ENCODE results near the gene FLNC.

Gene FLNC, protein sequence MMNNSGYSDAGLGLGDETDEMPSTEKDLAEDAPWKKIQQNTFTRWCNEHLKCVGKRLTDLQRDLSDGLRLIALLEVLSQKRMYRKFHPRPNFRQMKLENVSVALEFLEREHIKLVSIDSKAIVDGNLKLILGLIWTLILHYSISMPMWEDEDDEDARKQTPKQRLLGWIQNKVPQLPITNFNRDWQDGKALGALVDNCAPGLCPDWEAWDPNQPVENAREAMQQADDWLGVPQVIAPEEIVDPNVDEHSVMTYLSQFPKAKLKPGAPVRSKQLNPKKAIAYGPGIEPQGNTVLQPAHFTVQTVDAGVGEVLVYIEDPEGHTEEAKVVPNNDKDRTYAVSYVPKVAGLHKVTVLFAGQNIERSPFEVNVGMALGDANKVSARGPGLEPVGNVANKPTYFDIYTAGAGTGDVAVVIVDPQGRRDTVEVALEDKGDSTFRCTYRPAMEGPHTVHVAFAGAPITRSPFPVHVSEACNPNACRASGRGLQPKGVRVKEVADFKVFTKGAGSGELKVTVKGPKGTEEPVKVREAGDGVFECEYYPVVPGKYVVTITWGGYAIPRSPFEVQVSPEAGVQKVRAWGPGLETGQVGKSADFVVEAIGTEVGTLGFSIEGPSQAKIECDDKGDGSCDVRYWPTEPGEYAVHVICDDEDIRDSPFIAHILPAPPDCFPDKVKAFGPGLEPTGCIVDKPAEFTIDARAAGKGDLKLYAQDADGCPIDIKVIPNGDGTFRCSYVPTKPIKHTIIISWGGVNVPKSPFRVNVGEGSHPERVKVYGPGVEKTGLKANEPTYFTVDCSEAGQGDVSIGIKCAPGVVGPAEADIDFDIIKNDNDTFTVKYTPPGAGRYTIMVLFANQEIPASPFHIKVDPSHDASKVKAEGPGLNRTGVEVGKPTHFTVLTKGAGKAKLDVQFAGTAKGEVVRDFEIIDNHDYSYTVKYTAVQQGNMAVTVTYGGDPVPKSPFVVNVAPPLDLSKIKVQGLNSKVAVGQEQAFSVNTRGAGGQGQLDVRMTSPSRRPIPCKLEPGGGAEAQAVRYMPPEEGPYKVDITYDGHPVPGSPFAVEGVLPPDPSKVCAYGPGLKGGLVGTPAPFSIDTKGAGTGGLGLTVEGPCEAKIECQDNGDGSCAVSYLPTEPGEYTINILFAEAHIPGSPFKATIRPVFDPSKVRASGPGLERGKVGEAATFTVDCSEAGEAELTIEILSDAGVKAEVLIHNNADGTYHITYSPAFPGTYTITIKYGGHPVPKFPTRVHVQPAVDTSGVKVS (N-terminal part only)

DNA sequence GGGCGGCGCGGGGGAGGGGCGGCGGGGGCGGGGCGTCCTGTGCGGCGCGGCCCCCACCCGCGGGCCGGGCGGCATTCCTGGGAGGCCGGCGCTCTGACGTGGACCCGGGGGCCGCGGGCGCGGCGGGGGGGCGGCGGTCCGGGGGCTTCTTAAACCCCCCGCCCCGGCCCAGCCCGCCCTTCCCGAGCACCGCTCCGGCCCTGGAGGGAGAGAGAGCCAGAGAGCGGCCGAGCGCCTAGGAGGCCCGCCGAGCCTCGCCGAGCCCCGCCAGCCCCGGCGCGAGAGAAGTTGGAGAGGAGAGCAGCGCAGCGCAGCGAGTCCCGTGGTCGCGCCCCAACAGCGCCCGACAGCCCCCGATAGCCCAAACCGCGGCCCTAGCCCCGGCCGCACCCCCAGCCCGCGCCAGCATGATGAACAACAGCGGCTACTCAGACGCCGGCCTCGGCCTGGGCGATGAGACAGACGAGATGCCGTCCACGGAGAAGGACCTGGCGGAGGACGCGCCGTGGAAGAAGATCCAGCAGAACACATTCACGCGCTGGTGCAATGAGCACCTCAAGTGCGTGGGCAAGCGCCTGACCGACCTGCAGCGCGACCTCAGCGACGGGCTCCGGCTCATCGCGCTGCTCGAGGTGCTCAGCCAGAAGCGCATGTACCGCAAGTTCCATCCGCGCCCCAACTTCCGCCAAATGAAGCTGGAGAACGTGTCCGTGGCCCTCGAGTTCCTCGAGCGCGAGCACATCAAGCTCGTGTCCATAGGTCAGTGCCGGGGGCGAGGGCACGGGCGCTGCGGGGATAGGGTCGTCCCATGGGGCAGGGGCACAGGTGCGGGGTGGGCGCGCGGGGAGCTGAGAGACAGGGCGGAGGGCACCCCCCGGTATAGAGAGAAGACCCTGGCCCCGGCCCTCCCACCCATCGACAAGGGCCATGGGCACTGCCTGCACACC is at the start of gene FLNC:
TSS of gene FLNC (plus strand) at position 176 of the 947 bp plus-strand sequence. CDS start at position 408, 232 bp downstream.
- no peak for DNase-seq (ENCODE audit: low spot score)

DNA sequence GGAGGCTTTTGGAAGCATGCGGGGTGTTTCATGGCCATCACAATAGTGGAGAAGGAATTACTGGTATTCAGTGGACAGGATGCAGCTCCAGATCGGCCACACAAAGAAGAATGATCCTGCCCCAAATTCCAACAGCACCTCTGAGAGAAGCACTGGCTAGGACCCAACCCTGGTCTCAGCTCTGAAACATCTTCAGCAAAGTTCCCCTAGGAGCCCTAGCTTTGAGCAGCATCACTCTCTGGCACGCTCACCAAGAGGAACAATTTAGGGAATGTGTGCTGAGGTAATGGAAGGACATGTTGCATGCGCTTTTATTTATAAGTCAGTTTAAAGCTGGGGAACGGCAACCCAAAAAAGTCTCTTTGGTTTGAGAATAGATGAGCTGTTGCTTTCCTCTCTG is 49.1 kb upstream of the FLNC start:
- no peak for DNase-seq (ENCODE audit: low spot score)

DNA sequence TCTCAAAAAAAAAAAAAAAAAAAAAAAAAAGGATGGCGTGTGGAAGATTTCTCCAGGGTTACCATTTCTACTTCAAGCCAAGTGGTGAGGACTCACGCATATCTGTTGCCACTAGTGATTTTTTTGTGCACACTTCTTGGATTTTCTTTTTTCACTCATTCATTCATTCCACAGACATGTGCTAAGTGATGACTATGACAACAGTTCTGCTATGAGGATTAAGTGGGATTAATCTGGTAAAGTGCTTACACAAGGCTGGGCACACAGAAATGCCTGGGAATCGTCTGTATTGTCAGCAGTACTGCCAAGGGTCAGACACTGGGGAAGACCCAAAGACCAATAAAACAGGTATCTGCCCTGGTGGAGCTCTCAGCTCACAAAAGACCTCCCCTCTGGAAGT is 48.4 kb upstream of the FLNC start:
- DNase-seq (ENCODE audit: low spot score) = no peak

DNA sequence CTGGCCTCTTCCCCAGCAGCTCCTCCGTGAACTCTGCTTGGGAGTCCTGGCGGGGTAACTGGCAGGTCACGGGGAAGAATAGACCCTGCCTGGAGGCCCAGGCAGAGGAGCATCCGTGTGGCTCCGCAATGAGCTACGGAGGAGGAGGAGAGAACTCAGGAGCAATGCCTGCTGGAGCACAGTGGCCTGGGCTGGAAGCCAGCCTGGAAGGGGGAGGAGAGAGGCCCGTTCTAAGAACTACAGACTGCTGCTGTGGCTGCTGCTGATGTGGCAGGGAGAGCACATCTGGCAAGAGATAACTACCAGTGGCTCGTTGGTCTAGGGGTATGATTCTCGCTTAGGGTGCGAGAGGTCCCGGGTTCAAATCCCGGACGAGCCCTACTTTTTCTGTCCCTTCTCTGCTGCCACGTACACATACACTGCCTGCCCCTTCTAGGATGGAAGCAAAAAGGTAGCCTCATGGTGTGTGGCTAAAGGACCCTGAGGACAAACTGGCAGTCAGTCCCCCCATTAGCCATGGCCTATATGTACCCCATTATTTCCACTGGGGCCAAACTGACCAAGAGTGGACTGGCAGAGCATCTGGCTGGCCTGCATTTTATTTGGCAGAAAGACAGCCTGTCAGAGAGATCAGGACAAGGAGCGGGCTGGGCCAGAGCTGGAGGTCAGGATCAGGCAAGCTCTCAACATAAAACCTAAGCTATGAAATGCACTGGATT is 46.9 kb upstream of the FLNC start:
- peak; percentile 67 for DNase-seq (ENCODE audit: low spot score)

DNA sequence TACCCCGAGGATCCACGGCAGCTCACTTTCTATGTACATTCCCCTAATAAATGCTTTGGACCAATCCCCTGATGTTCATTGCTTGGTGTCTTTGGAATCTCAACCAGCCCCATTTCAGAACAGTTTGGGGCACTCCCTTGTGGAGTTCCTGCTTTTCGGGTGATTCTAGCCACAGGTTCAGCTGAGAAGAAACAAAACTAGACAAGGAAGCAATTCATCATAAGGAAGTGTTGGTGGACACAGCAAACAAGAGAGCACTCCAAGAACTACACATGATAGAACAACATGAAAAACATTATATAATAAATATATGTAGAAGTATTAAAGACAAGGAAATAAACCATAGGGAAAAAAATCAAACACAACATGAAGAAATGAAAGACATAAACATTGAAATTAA is 44.5 kb upstream of the FLNC start:
- DNase-seq (ENCODE audit: low spot score) = no peak

GRCh38 chr7:128788446-128789412 is 41.5 kb upstream of the FLNC start:
- no peak for DNase-seq (ENCODE audit: low spot score)

DNA sequence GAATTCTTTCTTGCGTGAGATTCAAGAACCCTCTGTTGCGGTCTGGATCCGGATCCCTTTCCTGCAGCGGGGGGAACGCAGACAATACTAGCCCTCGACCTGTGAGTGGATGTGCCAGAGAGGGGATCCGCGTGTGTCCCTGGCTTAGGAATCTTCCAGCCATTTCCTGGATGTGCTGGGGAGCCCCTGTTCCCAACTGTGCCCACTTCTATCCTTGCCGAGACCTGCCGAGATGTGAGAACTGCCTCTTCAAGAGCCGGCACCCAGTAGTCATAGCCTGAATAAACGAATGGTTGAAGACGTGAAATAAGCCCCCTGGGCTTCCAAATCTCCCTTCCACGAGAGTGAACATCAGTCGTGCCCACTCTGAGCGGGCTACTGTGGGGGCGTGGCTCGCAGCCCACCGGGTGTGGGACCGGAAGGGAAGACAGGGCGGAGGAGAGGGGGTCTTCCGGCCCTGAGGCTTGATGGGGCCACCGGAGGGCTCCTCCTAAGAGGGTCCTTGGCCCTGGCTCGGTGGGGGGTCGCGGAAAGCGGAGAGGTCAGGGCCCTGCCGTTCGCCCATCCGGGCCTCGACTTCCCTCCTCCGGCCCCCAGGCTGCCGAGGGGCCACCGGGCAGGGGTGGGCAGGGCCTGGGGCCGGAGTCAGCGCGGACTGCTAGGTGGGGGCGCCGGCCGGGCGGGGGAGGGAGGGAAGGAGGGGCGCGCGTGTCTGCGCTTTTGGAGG is 39.7 kb upstream of the FLNC start:
- no peak for DNase-seq (ENCODE audit: low spot score)

DNA sequence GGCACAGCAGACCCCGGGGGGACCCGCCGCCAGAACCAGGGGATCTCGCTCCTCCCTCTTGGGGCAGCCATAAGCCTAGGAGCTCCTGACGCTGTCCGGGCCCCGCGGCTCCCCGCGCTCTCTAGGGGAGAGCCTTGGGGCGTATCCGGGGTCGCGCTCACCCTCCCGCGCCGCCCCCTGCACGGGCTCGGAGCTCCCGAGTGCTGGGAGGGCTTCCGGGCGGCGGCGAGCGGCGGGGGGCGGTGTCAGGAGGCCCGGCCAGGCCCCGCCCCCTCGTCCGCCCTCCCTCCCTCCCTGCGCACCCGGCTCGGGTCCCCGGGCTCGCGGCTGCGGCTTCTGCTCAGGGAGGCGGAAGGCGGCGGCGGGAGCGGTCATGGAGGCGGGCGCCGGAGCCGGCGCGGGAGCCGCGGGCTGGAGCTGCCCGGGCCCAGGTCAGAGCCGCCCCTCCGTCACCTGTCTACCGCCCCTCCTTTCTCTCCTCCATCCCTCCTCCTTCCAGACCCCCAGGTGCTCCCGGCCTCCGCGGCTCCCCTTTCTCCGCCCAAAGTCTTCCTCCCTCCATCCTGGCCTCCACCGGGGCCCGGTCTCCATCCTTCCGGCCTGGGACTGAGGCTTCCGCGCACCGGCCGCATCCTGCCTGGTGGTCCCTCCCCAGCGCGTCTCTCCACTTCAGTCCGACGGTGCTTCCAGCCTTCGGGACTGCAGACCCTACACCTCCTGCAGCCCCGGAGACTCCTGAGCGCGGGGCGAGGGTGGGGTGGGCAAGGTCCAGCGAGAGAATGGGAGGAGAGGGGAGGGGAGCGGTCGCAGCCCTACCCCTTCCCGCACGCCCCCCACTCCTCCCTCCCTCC is 38.9 kb upstream of the FLNC start, which contains the start of gene CCDC136:
TSS of gene CCDC136 (plus strand) at position 848 of the 851 bp plus-strand sequence. CDS start 444 bp downstream, outside the sequence.
- peak; percentile 86 for DNase-seq (ENCODE audit: low spot score)

DNA sequence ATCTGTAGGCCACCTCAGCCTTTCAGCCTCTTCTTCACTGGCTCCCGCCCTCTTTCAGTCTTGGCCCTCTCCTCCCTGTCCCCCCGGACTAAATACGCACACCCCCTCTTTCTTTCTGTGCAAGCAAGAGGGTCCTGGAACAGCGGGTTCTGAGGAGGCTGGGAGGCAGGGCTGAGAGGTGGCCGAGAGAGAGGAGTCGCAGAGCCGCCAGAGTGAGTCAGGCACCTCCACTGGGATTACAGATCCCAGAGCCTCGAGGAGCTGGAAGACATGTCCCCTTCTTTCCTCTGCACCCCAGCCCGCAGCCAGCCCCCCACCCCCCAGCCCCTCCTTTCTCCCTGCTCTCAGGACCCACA is 38.3 kb upstream of the FLNC start:
- DNase-seq (ENCODE audit: low spot score) = no peak

- DNase-seq (ENCODE audit: low spot score) = peak; percentile 43
These were observed 37.6 kb upstream of the FLNC start for GRCh38 chr7:128792471-128793180.

- DNase-seq (ENCODE audit: low spot score) = no peak
These were observed 37.0 kb upstream of the FLNC start for GRCh38 chr7:128793181-128793547.

DNA sequence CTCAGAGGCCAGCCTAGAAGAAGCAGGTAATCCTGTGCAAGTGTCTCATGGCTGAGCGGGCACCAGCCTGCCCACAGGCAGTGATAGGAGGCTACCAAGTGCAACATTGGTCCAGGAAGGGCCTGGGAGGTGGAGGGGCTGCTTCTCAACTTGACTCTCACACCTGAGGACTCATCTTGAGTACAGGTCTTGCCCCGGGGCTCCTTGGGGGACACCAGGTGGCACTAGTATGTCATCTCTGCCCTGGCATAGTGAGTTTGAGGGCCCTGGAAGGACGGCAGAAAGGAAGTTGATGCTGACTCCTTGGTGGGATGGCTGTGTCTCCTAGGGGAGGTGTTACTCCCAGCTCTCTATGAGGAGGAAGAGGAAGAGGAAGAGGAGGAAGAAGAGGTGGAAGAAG is 36.2 kb upstream of the FLNC start:
- DNase-seq (ENCODE audit: low spot score) = peak; percentile 36

DNA sequence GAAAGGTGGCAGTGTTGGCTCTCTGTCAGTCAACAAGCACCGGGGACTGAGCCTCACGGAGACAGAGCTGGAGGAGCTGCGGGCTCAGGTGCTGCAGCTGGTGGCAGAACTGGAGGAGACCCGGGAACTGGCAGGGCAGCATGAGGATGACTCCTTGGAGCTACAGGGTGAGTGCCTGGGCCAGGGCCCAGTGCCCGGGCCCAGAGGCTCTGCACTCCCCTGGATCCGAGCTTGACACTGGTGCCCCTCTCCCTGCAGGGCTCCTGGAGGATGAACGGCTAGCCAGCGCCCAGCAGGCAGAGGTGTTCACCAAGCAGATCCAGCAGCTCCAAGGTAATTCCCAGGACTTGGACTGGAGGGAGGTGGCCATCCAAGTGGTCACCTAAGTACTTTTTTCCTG is 35.8 kb upstream of the FLNC start:
- DNase-seq (ENCODE audit: low spot score) = no peak

DNA sequence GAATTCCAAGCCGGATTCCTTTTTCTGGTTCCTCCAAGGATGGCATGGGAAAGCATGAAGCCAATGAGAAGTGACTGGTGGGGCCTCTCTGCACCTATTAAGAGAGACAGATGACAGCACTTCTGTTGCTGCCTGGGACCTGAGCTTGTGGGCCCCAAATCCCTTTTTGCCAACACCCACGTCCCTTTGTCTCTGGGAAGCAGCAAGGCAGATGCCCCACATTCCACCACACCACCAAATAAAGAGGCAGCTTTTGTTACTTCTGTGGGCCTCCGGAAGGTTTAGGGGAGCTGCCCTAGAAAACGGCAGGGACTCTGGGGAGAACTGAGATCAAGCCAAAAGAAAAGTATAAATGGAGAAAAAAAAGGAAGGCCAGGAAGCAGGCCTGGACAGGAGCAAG is 35.1 kb upstream of the FLNC start:
- DNase-seq (ENCODE audit: low spot score) = no peak

- no peak for DNase-seq (ENCODE audit: low spot score)
These were observed 33.9 kb upstream of the FLNC start for GRCh38 chr7:128796327-128796726.

GRCh38 chr7:128799451-128799850 is 30.8 kb upstream of the FLNC start:
- no peak for DNase-seq (ENCODE audit: low spot score)

GRCh38 chr7:128800567-128800966 is 29.6 kb upstream of the FLNC start:
- DNase-seq (ENCODE audit: low spot score) = no peak

Data from NAMALWA (cell line).